Adrenal gland (tissue), 5 donors: ENCODE results near the gene LRBA.

Experiments used
- CTCF ChIP-seq, 6 experiments: fragments of 450-650 bp in 4 of 6; fragments of 200-600 bp in 2 of 6; sonication (generic) in 1 of 6; IDR thresholded peaks; 1 replicate in 5 of 6; 2 replicates in 1 of 6; pipeline versions ENCODE4 v1.5.1 to v1.8.0; 2016 to 2021; ENCODE audit warnings: antibody characterized with exemption in 6 of 6, mild to moderate bottlenecking in 2 of 6, moderate library complexity in 1 of 6
- POLR2A ChIP-seq, 2 donors: fragments of 450-650 bp; IDR thresholded peaks; one replicate each; pipeline ENCODE4 v1.6.1; 2017; ENCODE audit warnings: antibody characterized with exemption in 2 of 2, mild to moderate bottlenecking in 2 of 2, moderate library complexity in 1 of 2
- donor health status: DM: no; HTN: no; CAD: no.

GRCh38 chr4:150619042-150619441 lies 396.0 kb downstream of the LRBA start:
- TF ChIP-seq POLR2A (IDR thresholded peaks at IDR 0.05) = no peak
- no peak for TF ChIP-seq CTCF (IDR thresholded peaks at IDR 0.05)
